ENCODE results near the gene ADSL. TPM values are rescaled to one million over a fixed set of nuclear protein-coding genes. Genes with fewer than 3 reads are reported as not detected.

The ADSL gene
- total RNA-seq, 1 donor from 2014 or later = 156 TPM

DNA sequence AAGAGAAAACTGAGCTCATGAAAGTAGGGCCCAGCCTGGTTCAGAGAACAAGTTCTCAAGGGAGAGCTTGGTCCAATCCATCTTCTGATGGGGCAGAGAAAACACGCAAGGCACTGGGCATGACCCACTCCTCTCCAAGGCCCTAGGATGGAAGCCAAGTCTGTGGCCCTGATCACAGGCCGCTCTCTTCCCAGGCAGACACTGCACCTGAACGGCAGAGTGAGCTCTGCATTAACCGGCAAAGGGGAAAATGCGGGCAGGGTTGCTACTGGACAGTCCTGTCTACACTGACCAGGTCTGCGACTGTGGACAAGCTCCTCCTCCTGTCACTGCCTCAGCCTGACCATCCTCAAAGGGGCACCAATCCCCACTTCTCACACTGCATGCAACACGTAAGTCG, 73.4 kb downstream of the ADSL start:
- no peaks in the 10 kb centered on the region for H3K9me3 Mint-ChIP-seq
- H3K4me1 Mint-ChIP-seq (ENCODE audit: low read depth) = peaks cover 13% of the 10 kb centered on the region
- no peaks in the 10 kb centered on the region for H3K27me3 Mint-ChIP-seq (ENCODE audit: insufficient read depth)
- no peak overlapping the region for H3K4me3 Mint-ChIP-seq
- intact Hi-C loops (cut with micrococcal nuclease) = no loop called here
- no peak for DNase-seq (ENCODE audit: low spot score)
- no peak overlapping the region for H3K27ac Mint-ChIP-seq
- peaks cover 32% of the 10 kb centered on the region for H3K36me3 Mint-ChIP-seq (ENCODE audit: low read depth)

- Mint-ChIP-seq H3K4me3 (no peak overlapping the region), H3K4me1 (ENCODE audit: low read depth) (peaks cover 11% of the 10 kb centered on the region), H3K36me3 (ENCODE audit: low read depth) (peaks cover 29% of the 10 kb centered on the region), H3K9me3 (no peaks in the 10 kb centered on the region), H3K27ac (no peak overlapping the region), H3K27me3 (ENCODE audit: insufficient read depth) (no peaks in the 10 kb centered on the region)
- intact Hi-C loops (cut with micrococcal nuclease) = no loop called here
- DNase-seq (ENCODE audit: low spot score) = no peak
Observed at GRCh38 chr22:40420341-40421081, 74.2 kb downstream of the ADSL start.

- peaks cover 5% of the 10 kb centered on the region for H3K4me1 Mint-ChIP-seq (ENCODE audit: low read depth)
Observed at GRCh38 chr22:40421082-40421350, 74.7 kb downstream of the ADSL start.

GRCh38 chr22:40421941-40422340, 75.6 kb downstream of the ADSL start:
- no peaks in the 10 kb centered on the region for H3K4me1 Mint-ChIP-seq (ENCODE audit: low read depth)
- peaks cover 28% of the 10 kb centered on the region for H3K36me3 Mint-ChIP-seq (ENCODE audit: low read depth)
- H3K27me3 Mint-ChIP-seq (ENCODE audit: insufficient read depth) = no peaks in the 10 kb centered on the region
- no peak for DNase-seq (ENCODE audit: low spot score)
- peak overlapping the region; percentile 36 for H3K27ac Mint-ChIP-seq
- intact Hi-C loops (cut with micrococcal nuclease) = no loop called here
- H3K4me3 Mint-ChIP-seq = no peak overlapping the region
- no peaks in the 10 kb centered on the region for H3K9me3 Mint-ChIP-seq

More at GRCh38 chr22:40421082-40421350, 74.7 kb downstream of the ADSL start:
- no peak overlapping the region for H3K27ac Mint-ChIP-seq
- H3K4me3 Mint-ChIP-seq = no peak overlapping the region
- intact Hi-C loops (cut with micrococcal nuclease) = no loop called here
- H3K27me3 Mint-ChIP-seq (ENCODE audit: insufficient read depth) = no peaks in the 10 kb centered on the region
- DNase-seq (ENCODE audit: low spot score) = no peak
- H3K9me3 Mint-ChIP-seq = no peaks in the 10 kb centered on the region
- H3K36me3 Mint-ChIP-seq (ENCODE audit: low read depth) = peaks cover 26% of the 10 kb centered on the region

DNA sequence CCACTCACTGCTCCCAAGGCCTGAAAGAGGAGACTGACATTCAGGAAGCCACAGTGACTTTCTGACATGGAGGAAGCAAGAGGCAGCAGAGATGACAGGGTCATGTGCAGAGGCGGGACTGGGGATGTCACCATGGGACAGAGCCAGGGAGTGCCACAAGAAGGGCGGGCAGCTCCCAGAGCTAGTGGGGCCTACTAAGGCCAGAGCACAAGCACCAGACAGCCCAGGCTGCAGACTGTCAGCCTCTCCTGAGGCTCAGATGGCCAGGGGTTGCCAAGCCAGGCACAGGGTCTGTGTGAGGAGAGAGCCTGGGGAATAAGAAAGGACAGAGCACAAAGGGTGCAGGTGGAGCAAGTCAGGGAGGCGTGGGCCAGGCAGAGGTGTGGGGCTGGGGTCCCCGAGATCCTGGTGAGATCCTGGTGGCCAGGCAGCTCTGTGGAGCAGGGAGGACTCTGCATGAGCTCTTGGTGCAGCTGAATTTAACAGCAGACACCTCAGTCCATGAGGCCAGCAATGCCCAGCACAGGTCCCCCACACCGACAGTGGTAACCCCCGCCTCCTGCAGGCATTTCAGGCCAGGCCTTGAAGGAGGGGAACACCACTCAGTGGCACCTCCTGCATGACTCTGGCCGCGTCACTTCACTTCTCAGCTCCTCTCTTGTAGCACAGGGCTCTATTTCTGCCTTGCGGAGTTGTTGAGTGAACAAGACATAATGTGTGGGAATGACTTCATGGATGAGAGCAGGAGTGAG, 76.4 kb downstream of the ADSL start:
- Mint-ChIP-seq H3K27me3 (ENCODE audit: insufficient read depth) (no peaks in the 10 kb centered on the region), H3K9me3 (no peaks in the 10 kb centered on the region), H3K4me3 (no peak overlapping the region), H3K4me1 (ENCODE audit: low read depth) (no peaks in the 10 kb centered on the region), H3K27ac (peak overlapping the region; percentile 36), H3K36me3 (ENCODE audit: low read depth) (peaks cover 29% of the 10 kb centered on the region)
- intact Hi-C loops (cut with micrococcal nuclease) = no loop called here
- DNase-seq (ENCODE audit: low spot score) = no peak

DNA sequence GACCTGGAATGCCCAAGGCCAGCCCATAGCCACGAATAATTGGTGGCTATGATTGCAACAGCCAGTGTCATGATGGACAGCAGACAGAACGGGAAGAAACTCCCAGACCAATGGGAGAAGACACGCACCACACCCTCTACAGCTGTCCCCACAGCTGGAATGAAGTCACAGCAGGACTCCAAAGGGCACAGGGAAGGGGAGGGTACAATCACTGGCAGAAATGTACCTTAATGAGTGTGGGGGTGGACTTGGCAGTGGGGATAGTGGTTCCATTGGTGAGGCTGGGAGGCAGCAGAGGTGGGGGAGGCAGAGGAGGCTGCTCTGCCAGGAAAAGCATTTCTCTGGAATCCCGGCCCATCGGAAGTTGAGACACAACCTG, 77.0 kb downstream of the ADSL start:
- Mint-ChIP-seq H3K9me3 (no peaks in the 10 kb centered on the region), H3K36me3 (ENCODE audit: low read depth) (peaks cover 29% of the 10 kb centered on the region), H3K27ac (no peak overlapping the region), H3K4me1 (ENCODE audit: low read depth) (no peaks in the 10 kb centered on the region), H3K4me3 (no peak overlapping the region), H3K27me3 (ENCODE audit: insufficient read depth) (no peaks in the 10 kb centered on the region)
- intact Hi-C loops (cut with micrococcal nuclease) = no loop called here
- DNase-seq (ENCODE audit: low spot score) = no peak

GRCh38 chr22:40423882-40424640, 77.8 kb downstream of the ADSL start:
- Mint-ChIP-seq H3K4me3 (no peak overlapping the region), H3K36me3 (ENCODE audit: low read depth) (peaks cover 35% of the 10 kb centered on the region), H3K27me3 (ENCODE audit: insufficient read depth) (no peaks in the 10 kb centered on the region), H3K4me1 (ENCODE audit: low read depth) (no peaks in the 10 kb centered on the region), H3K9me3 (no peaks in the 10 kb centered on the region), H3K27ac (no peak overlapping the region)
- DNase-seq (ENCODE audit: low spot score) = no peak
- intact Hi-C loops (cut with micrococcal nuclease) = no loop called here

- Mint-ChIP-seq H3K9me3 (no peaks in the 10 kb centered on the region), H3K36me3 (ENCODE audit: low read depth) (peaks cover 40% of the 10 kb centered on the region), H3K4me3 (no peak overlapping the region), H3K27ac (no peak overlapping the region), H3K4me1 (ENCODE audit: low read depth) (no peaks in the 10 kb centered on the region), H3K27me3 (ENCODE audit: insufficient read depth) (no peaks in the 10 kb centered on the region)
- DNase-seq (ENCODE audit: low spot score) = no peak
- intact Hi-C loops (cut with micrococcal nuclease) = no loop called here
Observed at GRCh38 chr22:40425082-40425481, 78.8 kb downstream of the ADSL start.

DNA sequence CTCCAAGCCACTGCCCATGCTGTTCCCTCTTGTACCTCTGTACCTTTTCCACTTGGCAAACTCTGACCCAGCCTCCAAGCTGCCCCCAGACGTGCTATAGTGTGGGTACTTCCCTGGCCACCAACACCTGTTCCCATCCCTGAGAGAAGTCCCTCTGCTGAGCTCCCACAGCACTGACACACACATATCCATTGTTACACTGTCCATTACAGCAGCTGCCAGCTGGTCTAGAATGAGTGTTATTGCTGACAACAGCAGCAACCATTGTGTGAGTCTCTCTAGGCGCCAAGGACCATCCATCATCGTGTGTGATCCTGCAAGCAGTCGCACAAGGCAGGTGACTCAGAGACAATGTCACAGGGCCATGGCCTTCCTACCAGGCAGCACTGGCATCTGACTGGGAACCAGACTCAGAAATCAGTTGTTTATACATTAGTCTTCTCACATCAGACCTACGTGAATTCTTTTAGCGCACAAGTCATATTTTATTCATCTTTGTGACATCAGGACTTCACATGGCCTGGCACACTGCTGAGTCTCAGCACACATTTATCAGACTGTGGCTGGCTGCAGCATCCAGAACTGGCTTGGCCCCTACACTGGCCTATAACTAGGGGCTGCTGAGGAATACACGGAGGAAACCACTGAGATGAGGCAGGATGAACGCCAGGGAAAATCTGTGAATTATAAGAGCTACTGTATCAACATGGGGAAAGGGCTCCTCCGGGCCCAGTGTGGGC, 80.5 kb downstream of the ADSL start:
- intact Hi-C loops (cut with micrococcal nuclease) = no loop called here

DNA sequence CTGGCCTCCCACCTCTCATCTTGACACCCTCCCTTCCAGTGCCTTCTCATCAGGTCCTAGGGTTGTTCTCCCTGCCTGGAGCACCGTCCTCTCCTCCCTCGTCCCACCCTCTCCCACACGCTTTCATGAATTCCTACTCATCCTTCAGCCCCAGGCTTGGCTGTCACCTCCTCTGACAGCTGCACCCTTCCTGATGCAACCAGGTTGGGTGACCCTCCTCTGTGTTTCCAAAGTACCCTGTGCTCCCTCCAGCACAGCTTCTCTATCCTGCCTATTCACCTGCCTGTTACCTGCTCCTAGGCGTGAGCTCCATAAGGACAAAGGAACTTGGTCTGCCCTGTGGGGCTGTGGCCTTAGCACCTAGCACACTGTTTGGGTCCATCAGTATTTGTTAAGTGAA, 82.5 kb downstream of the ADSL start:
- DNase-seq (ENCODE audit: low spot score) = no peak
- H3K27me3 Mint-ChIP-seq (ENCODE audit: insufficient read depth) = no peaks in the 10 kb centered on the region
- peak overlapping the region; percentile 41 for H3K27ac Mint-ChIP-seq
- intact Hi-C loops (cut with micrococcal nuclease) = no loop called here
- H3K4me1 Mint-ChIP-seq (ENCODE audit: low read depth) = peaks cover under 1% of the 10 kb centered on the region
- peaks cover 32% of the 10 kb centered on the region for H3K36me3 Mint-ChIP-seq (ENCODE audit: low read depth)
- H3K4me3 Mint-ChIP-seq = no peak overlapping the region
- no peaks in the 10 kb centered on the region for H3K9me3 Mint-ChIP-seq

More for the DNA sequence above, 80.5 kb downstream of the ADSL start:
- Mint-ChIP-seq H3K4me3 (no peak overlapping the region), H3K9me3 (no peaks in the 10 kb centered on the region), H3K36me3 (ENCODE audit: low read depth) (peaks cover 44% of the 10 kb centered on the region), H3K27me3 (ENCODE audit: insufficient read depth) (no peaks in the 10 kb centered on the region), H3K4me1 (ENCODE audit: low read depth) (no peaks in the 10 kb centered on the region), H3K27ac (peak overlapping the region; percentile 26)
- no peak for DNase-seq (ENCODE audit: low spot score)

DNA sequence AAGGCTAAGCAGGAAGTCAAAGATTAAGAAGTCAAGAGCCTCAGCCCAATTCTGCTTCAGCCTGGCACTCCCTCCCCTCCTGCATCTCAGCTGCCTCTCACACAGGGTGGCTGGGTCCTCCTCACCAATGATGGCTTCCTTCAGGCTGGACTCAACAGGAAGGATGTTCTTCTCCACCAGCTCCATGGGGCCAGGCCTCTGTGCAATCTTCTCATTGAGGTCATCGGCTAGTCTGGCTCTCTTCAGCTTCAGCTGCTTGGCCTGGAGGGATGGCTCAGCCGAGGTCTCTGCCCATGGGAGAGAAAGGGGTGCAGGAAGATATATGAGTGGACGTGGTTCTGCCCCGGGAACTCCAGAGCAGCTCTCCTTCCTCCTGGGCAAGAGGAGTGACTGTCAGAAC, 83.2 kb downstream of the ADSL start:
- Mint-ChIP-seq H3K27ac (peak overlapping the region; percentile 66), H3K36me3 (ENCODE audit: low read depth) (peaks cover 32% of the 10 kb centered on the region), H3K9me3 (no peaks in the 10 kb centered on the region), H3K4me1 (ENCODE audit: low read depth) (peaks cover 6% of the 10 kb centered on the region), H3K4me3 (no peak overlapping the region), H3K27me3 (ENCODE audit: insufficient read depth) (no peaks in the 10 kb centered on the region)
- intact Hi-C loops (cut with micrococcal nuclease) = no loop called here
- no peak for DNase-seq (ENCODE audit: low spot score)

- no peaks in the 10 kb centered on the region for H3K27me3 Mint-ChIP-seq (ENCODE audit: insufficient read depth)
- no peaks in the 10 kb centered on the region for H3K9me3 Mint-ChIP-seq
- DNase-seq (ENCODE audit: low spot score) = no peak
- H3K36me3 Mint-ChIP-seq (ENCODE audit: low read depth) = peaks cover 39% of the 10 kb centered on the region
- intact Hi-C loops (cut with micrococcal nuclease) = no loop called here
- peaks cover 12% of the 10 kb centered on the region for H3K4me1 Mint-ChIP-seq (ENCODE audit: low read depth)
- H3K27ac Mint-ChIP-seq = peak overlapping the region; percentile 50
- H3K4me3 Mint-ChIP-seq = no peak overlapping the region
Observed at GRCh38 chr22:40430991-40431390, 84.7 kb downstream of the ADSL start.

Measured in activated T-helper 1 cell treated with anti-CD3 and anti-CD28 coated beads, Interleukin-12 subunit alpha, Interleukin-12 subunit beta, Interleukin-2, Interleukin-4 antibody, amounts not matched to agents 30 ng/mL and 10 ng/mL and 1 ng/mL, durations not matched to agents 14 hours and 24 hours and 36 hours (primary cell).